Activated B cell treated with CpG ODN at 0.5 μM for 24 hours (primary cell): ENCODE data around the gene ERVV-1. TPM values are rescaled to one million over a fixed set of nuclear protein-coding genes. Genes with fewer than 3 reads are reported as not detected.

ENCODE experiments used
- ATAC-seq: fragments of 200-7000 bp; cut with Tn5 transposase; one replicate; pipeline ENCODE4 v1.10.0; 2021; ENCODE audit warnings: low read depth, mild to moderate bottlenecking, moderate library complexity
- CTCF ChIA-PET: fragments of 350-600 bp; sonication (Branson Sonifier 250); formaldehyde crosslinking; loops from one replicate; lab custom pipeline; 2021; ENCODE audit warnings: antibody characterized with exemption; lab: Charles Lee
- POLR2A ChIA-PET: fragments of 350-600 bp; sonication (Branson Sonifier 250); formaldehyde crosslinking; loops from one replicate; lab custom pipeline; 2021; ENCODE audit warnings: antibody characterized with exemption; lab: Charles Lee
- DNase-seq: peaks from one replicate; pipeline ENCODE4 v3.0.0; 2022
- H3K27ac Mint-ChIP-seq: one replicate; pipeline ENCODE4 v1.8.0; 2020; ENCODE audit warnings: mixed read lengths
- H3K27me3 Mint-ChIP-seq: one replicate; pipeline ENCODE4 v1.8.0; 2021; ENCODE audit warnings: mixed read lengths
- H3K36me3 Mint-ChIP-seq: one replicate; pipeline ENCODE4 v1.8.0; 2021; ENCODE audit warnings: low read depth, mixed read lengths
- H3K4me1 Mint-ChIP-seq: one replicate; pipeline ENCODE4 v1.8.0; 2021; ENCODE audit warnings: mixed read lengths
- H3K4me3 Mint-ChIP-seq: one replicate; pipeline ENCODE4 v1.8.0; 2020; ENCODE audit warnings: mild to moderate bottlenecking, mixed read lengths
- H3K9me3 Mint-ChIP-seq: one replicate; pipeline ENCODE4 v1.8.0; 2020; ENCODE audit warnings: mixed read lengths
- CTCF ChIP-seq: fragments of 200-600 bp; IDR thresholded peaks from one replicate; pipeline ENCODE4 v1.8.0; 2022; ENCODE audit warnings: antibody characterized with exemption, mild to moderate bottlenecking
- intact Hi-C: fragments of 100-400 bp; cut with micrococcal nuclease; formaldehyde crosslinking; loops from one replicate; pipeline ENCODE4 v1.15.1; 2024
- total RNA-seq: library from RNA; stranded (reverse); gene quantifications from 2 replicates; pipeline ENCODE4 v1.2.3, GENCODE V29; 2022

ERVV-1 gene
- total RNA-seq, 1 donor from 2014 or later: 0.11 TPM

- H3K27me3 Mint-ChIP-seq: peaks cover 5% of the 10 kb centered on the region
- H3K4me3 Mint-ChIP-seq: no peak overlapping the region
- peaks cover 8% of the 10 kb centered on the region for H3K36me3 Mint-ChIP-seq
- no peak overlapping the region for H3K27ac Mint-ChIP-seq
- ATAC-seq: no peak
- intact Hi-C loops: no loop called here
- no peak for DNase-seq
- TF ChIP-seq CTCF: no peak
- POLR2A ChIA-PET: no interaction called here
- peaks cover 19% of the 10 kb centered on the region for H3K9me3 Mint-ChIP-seq
- CTCF ChIA-PET: no interaction called here
- peaks cover 6% of the 10 kb centered on the region for H3K4me1 Mint-ChIP-seq
Measured at GRCh38 chr19:52988506-52988905, 25.2 kb upstream of the ERVV-1 start.

- intact Hi-C loops: loop anchor here (5.0 kb wide), 1 partner anchor 166 kb away; the partner anchor contains the start of gene ZNF347
- CTCF ChIA-PET: no interaction called here
- peaks cover 18% of the 10 kb centered on the region for H3K9me3 Mint-ChIP-seq
- POLR2A ChIA-PET: no interaction called here
- no peak for ATAC-seq
- H3K27ac Mint-ChIP-seq: no peak overlapping the region
- peaks cover 5% of the 10 kb centered on the region for H3K27me3 Mint-ChIP-seq
- H3K4me3 Mint-ChIP-seq: no peak overlapping the region
- peaks cover 11% of the 10 kb centered on the region for H3K4me1 Mint-ChIP-seq
- H3K36me3 Mint-ChIP-seq: peaks cover 2% of the 10 kb centered on the region
- no peak for DNase-seq
- TF ChIP-seq CTCF: no peak
Measured at GRCh38 chr19:52990759-52991418, 22.8 kb upstream of the ERVV-1 start.

- ATAC-seq: no peak
- TF ChIP-seq CTCF: no peak
- peak overlapping the region; percentile 0 for H3K4me3 Mint-ChIP-seq
- DNase-seq: no peak
- no peaks in the 10 kb centered on the region for H3K36me3 Mint-ChIP-seq
- H3K4me1 Mint-ChIP-seq: peaks cover 11% of the 10 kb centered on the region
- no peak overlapping the region for H3K27ac Mint-ChIP-seq
- peaks cover 5% of the 10 kb centered on the region for H3K27me3 Mint-ChIP-seq
- H3K9me3 Mint-ChIP-seq: peaks cover 16% of the 10 kb centered on the region
- intact Hi-C loops: loop anchor here (5.0 kb wide), 1 partner anchor 166 kb away; the partner anchor contains the start of gene ZNF347
- ChIA-PET CTCF (no interaction called here), POLR2A (no interaction called here)
Measured at GRCh38 chr19:52991484-52991883, 22.2 kb upstream of the ERVV-1 start.

GRCh38 chr19:52992109-52993004 is 21.4 kb upstream of the ERVV-1 start:
- POLR2A ChIA-PET: interaction anchor here (0.7 to 1.0 kb wide), 2 partner anchors 30 to 1016 kb away, joined by 4 to 7 read pairs; partner anchors contain the start of gene ZNF816
- H3K27ac Mint-ChIP-seq: no peak overlapping the region
- no peak for ATAC-seq

More at GRCh38 chr19:52992109-52993004, 21.4 kb upstream of the ERVV-1 start:
- Mint-ChIP-seq H3K36me3 (no peaks in the 10 kb centered on the region), H3K27me3 (peaks cover 5% of the 10 kb centered on the region), H3K4me3 (peak overlapping the region; percentile 82), H3K4me1 (peaks cover 11% of the 10 kb centered on the region), H3K9me3 (peaks cover 11% of the 10 kb centered on the region)
- intact Hi-C loops: loop anchor here (1.0 to 5.0 kb wide), 3 partner anchors 110 to 373 kb away; partner anchors contain the start of genes ZNF160, ZNF347 and ZNF525
- no peak for DNase-seq
- TF ChIP-seq CTCF: no peak
- CTCF ChIA-PET: interaction anchor here (1.7 kb wide), 1 partner anchor 29 kb away, joined by 4 read pairs; no protein-coding TSS in a partner anchor
